ENCODE measurements around the gene POLR3C. TPM values are rescaled to one million over a fixed set of nuclear protein-coding genes. Genes with fewer than 3 reads are reported as not detected.

The POLR3C gene
- 13.4 TPM for total RNA-seq
- long read RNA-seq, transcript POLR3C-201 (15 exons, 1,851 nt), result major isoform, 27 of 36 reads
- long read RNA-seq, partial matches to known transcripts, result 1 of 36 reads
- long read RNA-seq, other reads (novel, unspliced or antisense), result 8 of 36 reads

GRCh38 chr1:145823565-145824498 is at the start of gene POLR3C, which contains the start of gene RNF115:
Gene POLR3C (plus strand): TSS chr1:145824200. CDS start chr1:145825777, 1,577 bp downstream.
Gene RNF115 (minus strand): TSS chr1:145824095. CDS start chr1:145823873, 222 bp downstream.
- Histone ChIP-seq H3K9me3 (replicated peaks) (no peaks in the 10 kb centered on the region), H3K4me3 (peak within 1 kb of the TSS; percentile 80), H3K27me3 (ENCODE audit: low read depth) (no peaks in the 10 kb centered on the region), H3K36me3 (peaks cover 31% of the 10 kb centered on the region), H3K4me1 (peaks cover 28% of the 10 kb centered on the region), H3K27ac (replicated peaks) (peak within 1 kb of the TSS; percentile 97)
- peak; percentile 93 for DNase-seq
- TF ChIP-seq CTCF (IDR thresholded peaks at IDR 0.05; ENCODE audit: borderline replicate concordance), result no peak
- intact Hi-C loops (cut with micrococcal nuclease), result no loop called here

GRCh38 chr1:145777357-145778145 is 46.4 kb upstream of the POLR3C start:
- H3K27ac ChIP-seq (replicated peaks), result peak overlapping the region; percentile 85
- H3K4me3 ChIP-seq, result peak overlapping the region; percentile 7
- no peaks in the 10 kb centered on the region for H3K27me3 ChIP-seq (ENCODE audit: low read depth)
- DNase-seq, result no peak
- intact Hi-C loops (cut with micrococcal nuclease), result no loop called here
- no peaks in the 10 kb centered on the region for H3K9me3 ChIP-seq (replicated peaks)
- no peak for TF ChIP-seq CTCF (IDR thresholded peaks at IDR 0.05; ENCODE audit: borderline replicate concordance)
- peaks cover 74% of the 10 kb centered on the region for H3K4me1 ChIP-seq
- H3K36me3 ChIP-seq, result peaks cover 20% of the 10 kb centered on the region

GRCh38 chr1:145778146-145778540 is 45.9 kb upstream of the POLR3C start:
- Histone ChIP-seq H3K36me3 (peaks cover 14% of the 10 kb centered on the region), H3K9me3 (replicated peaks) (no peaks in the 10 kb centered on the region), H3K27me3 (ENCODE audit: low read depth) (no peaks in the 10 kb centered on the region), H3K4me3 (peak overlapping the region; percentile 7), H3K4me1 (peaks cover 79% of the 10 kb centered on the region), H3K27ac (replicated peaks) (peak overlapping the region; percentile 85)
- intact Hi-C loops (cut with micrococcal nuclease), result no loop called here
- no peak for TF ChIP-seq CTCF (IDR thresholded peaks at IDR 0.05; ENCODE audit: borderline replicate concordance)
- no peak for DNase-seq

- intact Hi-C loops (cut with micrococcal nuclease), result no loop called here
- H3K4me1 ChIP-seq, result peaks cover 78% of the 10 kb centered on the region
Observed at GRCh38 chr1:145782272-145783099, 41.5 kb upstream of the POLR3C start.

More at GRCh38 chr1:145782272-145783099, 41.5 kb upstream of the POLR3C start:
- Histone ChIP-seq H3K4me3 (peak overlapping the region; percentile 61), H3K9me3 (replicated peaks) (no peaks in the 10 kb centered on the region), H3K27me3 (ENCODE audit: low read depth) (no peaks in the 10 kb centered on the region), H3K27ac (replicated peaks) (peak overlapping the region; percentile 72), H3K36me3 (peaks cover 8% of the 10 kb centered on the region)
- DNase-seq, result no peak
- TF ChIP-seq CTCF (IDR thresholded peaks at IDR 0.05; ENCODE audit: borderline replicate concordance), result no peak

Data from left ventricle myocardium inferior (tissue), 1 donor.